ENCODE results near the gene MPST.

Gene MPST

GRCh38 chr22:37043209-37043827, 23.8 kb downstream of the MPST start:
- FAIRE-seq = no peak
- DNase-seq (ENCODE audit: insufficient read length, low spot score) = no peak

GRCh38 chr22:37043828-37044538, 24.4 kb downstream of the MPST start:
- FAIRE-seq (peak; percentile 90), DNase-seq (ENCODE audit: insufficient read length, low spot score) (peak; percentile 93)

- FAIRE-seq = no peak
- DNase-seq (ENCODE audit: insufficient read length, low spot score) = no peak
These were observed 25.4 kb downstream of the MPST start for GRCh38 chr22:37044634-37045625.

GRCh38 chr22:37045958-37046357, 26.4 kb downstream of the MPST start:
- FAIRE-seq (no peak), DNase-seq (ENCODE audit: insufficient read length, low spot score) (no peak)

- DNase-seq (ENCODE audit: insufficient read length, low spot score) (no peak), FAIRE-seq (no peak)
These were observed 27.0 kb downstream of the MPST start for GRCh38 chr22:37046589-37046988.

GRCh38 chr22:37047006-37047405, 27.5 kb downstream of the MPST start:
- DNase-seq (ENCODE audit: insufficient read length, low spot score) (no peak), FAIRE-seq (no peak)

- FAIRE-seq (no peak), DNase-seq (ENCODE audit: insufficient read length, low spot score) (no peak)
These were observed 28.6 kb downstream of the MPST start for GRCh38 chr22:37048133-37048532.

GRCh38 chr22:37049224-37049623, 29.7 kb downstream of the MPST start:
- FAIRE-seq (no peak), DNase-seq (ENCODE audit: insufficient read length, low spot score) (no peak)

GRCh38 chr22:37050913-37051312, 31.4 kb downstream of the MPST start:
- FAIRE-seq (no peak), DNase-seq (ENCODE audit: insufficient read length, low spot score) (no peak)

- DNase-seq (ENCODE audit: insufficient read length, low spot score) = peak; percentile 94
- peak; percentile 77 for FAIRE-seq
These were observed 32.1 kb downstream of the MPST start, which contains the start of gene KCTD17 for GRCh38 chr22:37051391-37052385. Gene KCTD17 (plus strand): TSS chr22:37051742. CDS start chr22:37051761, 19 bp downstream.

GRCh38 chr22:37052386-37053309, 33.1 kb downstream of the MPST start:
- no peak for FAIRE-seq
- no peak for DNase-seq (ENCODE audit: insufficient read length, low spot score)

GRCh38 chr22:37053310-37054055, 33.9 kb downstream of the MPST start:
- DNase-seq (ENCODE audit: insufficient read length, low spot score) (no peak), FAIRE-seq (no peak)

- FAIRE-seq (no peak), DNase-seq (ENCODE audit: insufficient read length, low spot score) (no peak)
These were observed 34.5 kb downstream of the MPST start for GRCh38 chr22:37054056-37054395.

GRCh38 chr22:37054600-37055365, 35.2 kb downstream of the MPST start:
- no peak for FAIRE-seq
- DNase-seq (ENCODE audit: insufficient read length, low spot score) = no peak

GRCh38 chr22:37056246-37056645, 36.7 kb downstream of the MPST start:
- no peak for DNase-seq (ENCODE audit: insufficient read length, low spot score)
- no peak for FAIRE-seq

GRCh38 chr22:37057226-37057625, 37.7 kb downstream of the MPST start:
- DNase-seq (ENCODE audit: insufficient read length, low spot score) (no peak), FAIRE-seq (no peak)

- FAIRE-seq (no peak), DNase-seq (ENCODE audit: insufficient read length, low spot score) (no peak)
These were observed 38.4 kb downstream of the MPST start for GRCh38 chr22:37057796-37058510.
